Measurements from ENCODE around the gene SETBP1.
"Not testable (repeated sequence)": the region's sequence is repeated elsewhere in the genome, so short reads cannot be mapped to it uniquely, and the experiment has no call there.

SETBP1 gene

DNA sequence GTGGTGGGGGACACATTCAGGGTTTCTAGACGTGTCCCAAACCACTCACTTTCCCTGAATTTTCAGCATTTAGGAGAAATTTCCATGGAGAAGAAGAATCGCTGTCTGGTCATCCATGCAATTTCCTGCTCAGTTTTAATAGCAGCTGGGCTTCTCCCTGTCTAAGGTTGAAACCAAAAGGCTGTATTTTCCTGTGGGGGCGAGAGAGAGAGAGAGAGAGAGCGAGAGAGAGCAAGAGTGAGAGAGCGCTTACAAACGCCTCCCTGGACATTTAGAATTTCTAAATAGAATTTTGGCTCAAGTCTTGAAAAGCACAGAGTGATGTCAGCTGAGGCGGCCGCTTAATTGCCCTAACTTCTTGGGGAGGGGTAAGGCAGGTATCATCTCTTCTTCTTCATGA, 110.8 kb downstream of the SETBP1 start:
- DNase-seq (ENCODE audit: low read depth) = no peak

DNA sequence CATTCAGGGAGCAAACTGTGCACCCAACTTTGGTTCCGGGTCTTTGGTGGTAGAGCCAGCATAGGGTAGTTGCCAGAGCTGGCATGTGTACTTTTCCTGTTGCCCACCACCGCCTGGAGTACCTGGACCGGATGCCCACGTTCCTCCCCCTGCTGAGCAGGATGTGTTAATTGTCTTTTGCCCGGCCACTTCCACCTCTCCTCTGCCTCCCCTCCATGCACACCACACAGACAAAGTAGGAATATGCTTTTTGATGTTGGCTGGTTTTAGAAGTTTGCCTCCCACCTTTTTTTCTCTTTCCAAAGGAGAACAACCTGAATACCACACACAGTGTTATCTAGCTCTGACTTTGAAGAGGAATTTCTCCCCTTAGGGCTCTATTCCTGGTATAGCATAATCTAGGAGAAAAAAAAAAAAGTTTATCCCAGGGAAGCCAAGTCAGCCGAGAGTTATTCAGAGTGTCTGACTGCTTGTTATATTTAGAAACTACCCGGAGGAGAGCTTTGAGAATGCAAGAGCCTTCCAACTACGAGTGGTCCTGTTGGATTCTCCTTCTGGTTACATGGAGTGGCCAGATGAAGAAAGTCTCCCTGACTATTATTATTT, 111.9 kb downstream of the SETBP1 start:
- no peak for DNase-seq (ENCODE audit: low read depth)

DNA sequence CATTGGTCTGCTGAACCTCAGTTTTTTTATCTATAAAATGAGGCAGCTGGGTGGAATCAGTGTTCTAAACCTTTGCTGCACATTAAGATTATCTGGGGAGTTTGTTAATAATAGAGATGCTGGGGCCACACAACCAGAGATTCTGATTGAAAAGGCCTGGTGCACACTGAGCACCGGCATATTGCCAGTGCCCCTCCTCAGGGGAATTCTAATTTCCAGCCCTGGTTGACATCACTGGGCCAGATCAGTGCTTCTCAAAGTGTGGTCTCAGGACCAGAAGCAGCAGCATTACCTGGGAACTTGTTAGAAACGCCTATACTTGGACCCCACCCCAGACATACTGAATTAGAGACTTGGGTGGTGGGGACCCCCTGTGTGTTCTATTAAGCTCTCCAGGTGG, 112.5 kb downstream of the SETBP1 start:
- no peak for DNase-seq (ENCODE audit: low read depth)

DNA sequence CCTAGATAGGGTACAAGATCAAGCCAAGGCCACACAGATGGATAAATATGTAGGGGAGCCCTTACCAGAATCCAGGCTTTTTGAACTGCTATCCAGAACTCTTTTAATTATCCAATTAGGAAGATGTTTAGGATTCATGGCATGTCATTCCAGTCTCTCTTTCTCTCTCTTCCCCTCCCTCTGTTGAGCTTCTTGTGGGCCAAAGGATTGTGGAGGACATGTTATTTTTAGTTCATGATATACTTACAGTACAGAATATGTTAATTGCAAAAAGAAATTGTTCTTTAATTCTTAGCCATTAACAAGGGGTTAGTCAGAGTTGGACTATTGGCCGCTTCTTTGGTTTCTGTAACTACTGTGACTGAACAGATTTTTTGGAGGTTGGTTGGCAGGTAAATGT, 113.0 kb downstream of the SETBP1 start:
- no peak for DNase-seq (ENCODE audit: low read depth)

DNA sequence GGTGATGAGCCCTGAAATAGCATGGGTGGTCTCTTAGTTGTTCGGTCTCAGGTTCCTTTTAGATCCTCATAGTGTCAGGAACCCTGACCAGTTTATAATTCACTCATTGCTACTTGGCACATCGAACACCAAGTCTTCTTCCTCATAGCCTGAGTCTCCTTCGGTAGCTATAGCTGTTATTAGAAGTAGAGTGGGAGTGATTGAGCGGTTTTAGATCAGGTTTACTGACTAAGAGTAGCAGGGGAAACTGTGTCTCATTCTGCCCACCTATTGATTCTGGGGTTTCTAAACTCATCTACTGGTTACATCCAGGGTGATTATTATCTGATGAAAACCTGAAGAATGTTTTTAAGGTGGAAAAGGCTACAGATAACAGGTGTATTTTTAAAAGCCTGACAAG, 114.6 kb downstream of the SETBP1 start:
- DNase-seq (ENCODE audit: low read depth) = no peak

DNA sequence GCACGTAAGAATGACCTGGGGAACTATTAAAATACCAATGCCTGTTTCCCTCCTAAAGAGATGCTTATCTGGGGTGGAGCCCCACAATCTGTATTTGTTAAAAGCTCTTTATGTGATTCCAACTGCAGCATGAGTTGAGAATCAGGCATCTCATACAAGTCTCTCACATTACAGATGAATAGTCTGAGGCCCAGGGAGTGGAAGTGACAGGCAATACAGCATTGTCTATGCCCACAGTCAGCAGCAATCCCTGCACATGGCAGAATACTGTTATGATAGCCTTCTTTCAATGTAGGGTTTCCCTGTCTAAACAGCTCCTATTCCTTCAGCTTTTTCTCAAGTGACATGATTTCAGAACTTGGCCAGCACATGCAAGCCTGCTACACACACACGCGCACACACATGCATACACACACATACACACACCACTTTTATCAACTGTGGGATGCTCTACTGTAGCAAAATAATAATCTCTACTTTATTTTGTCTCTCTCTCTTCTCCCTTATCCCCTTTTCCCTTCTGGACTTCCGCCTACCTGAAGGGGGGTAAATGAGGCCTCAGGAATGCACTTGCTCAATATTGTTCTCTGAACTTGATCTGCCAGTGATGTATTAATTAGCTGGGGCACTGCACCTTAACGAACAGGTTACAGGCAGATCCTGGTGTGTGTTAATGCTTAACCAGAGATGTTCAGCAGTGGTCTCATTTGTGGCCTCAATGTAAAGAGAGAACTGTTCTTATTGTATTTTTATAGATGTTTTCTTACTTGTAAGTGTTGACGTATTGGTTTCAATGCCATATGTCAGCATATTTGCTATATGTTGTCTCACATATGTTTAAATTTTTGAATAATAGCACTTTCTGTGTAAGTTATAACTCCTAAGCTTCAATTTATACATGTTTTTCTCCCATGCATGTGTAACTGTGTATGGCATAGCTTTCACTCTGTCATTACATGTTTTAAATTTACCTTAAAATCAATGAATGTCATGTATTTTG, 116.0 kb downstream of the SETBP1 start:
- no peak for DNase-seq (ENCODE audit: low read depth)

DNA sequence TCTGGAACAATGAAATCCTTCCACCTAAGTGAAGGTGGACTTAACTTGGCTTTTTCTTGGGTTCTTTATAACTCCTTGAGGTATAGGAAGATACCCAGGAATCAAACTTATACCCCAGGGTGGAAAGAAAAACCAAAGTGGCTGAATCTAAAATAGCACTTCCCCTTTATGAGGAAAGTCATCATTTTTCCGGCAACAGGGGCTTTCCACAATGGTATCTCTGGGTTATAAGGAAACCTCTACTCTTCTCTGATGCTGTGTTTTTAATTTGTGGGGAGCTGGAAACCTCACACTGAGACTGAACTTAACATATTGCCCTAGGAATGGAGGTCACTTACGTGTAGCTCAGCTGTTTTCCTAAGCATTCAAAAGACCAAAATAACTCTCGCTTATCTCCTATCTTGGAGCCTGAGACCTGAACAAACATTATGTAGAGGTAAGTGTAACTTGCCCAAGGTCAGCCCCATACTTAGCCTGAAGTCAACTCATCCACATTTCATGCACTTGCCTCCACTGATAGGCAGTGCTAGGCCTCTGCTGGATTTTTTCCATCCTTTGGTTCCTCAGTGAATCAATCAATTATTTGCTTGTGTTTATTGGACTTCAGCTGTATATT, 117.9 kb downstream of the SETBP1 start:
- no peak for DNase-seq (ENCODE audit: low read depth)

DNA sequence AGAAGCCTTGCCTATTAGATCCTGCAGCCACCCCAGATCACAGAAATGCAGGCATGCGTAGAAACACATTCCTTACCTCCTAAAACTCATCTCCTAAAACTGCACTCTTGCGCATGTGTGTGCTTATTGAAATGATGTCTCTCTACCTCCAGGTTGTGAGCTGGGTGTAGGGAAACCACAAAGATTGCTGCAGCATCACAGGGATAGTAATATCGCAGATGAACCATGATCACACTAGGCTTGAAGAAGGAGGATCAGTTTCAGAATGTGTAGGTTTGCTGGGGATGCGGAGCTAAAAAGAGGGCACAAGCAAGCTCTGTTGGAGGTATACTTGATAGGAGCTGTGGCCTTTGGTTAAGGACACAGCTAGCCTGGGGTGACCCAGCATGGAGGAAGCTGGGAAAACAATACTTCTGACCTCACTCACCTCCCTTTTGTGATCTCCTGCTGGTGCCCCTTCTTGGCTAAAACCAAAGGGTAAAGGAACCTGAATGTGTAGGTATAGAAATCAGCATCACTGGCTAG, 118.8 kb downstream of the SETBP1 start:
- DNase-seq (ENCODE audit: low read depth) = no peak

DNA sequence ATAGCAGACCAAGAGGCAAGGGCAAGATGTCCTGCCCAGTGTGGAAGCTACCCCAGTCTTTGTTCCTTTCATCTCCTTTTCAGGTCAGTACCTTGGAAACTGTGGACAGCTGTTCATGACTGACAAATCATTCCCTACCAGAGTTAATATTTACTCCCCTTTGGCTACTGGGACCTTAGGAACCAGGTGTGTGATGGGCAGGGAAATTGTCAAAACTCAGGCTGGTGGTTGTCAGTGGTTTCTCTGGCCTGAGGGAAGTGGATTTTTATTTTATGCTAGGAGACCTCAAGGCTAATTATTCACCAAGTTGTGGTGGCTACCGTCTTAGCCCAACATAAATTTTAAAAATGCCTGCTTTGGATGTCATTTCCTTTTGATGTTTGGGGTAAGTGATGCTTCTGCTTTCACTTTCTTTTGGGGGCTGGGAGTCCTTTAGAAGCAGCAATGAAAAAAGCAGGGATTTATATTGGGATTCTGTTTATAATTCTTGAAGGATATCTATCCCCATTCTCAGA, 119.3 kb downstream of the SETBP1 start:
- DNase-seq (ENCODE audit: low read depth) = no peak

DNA sequence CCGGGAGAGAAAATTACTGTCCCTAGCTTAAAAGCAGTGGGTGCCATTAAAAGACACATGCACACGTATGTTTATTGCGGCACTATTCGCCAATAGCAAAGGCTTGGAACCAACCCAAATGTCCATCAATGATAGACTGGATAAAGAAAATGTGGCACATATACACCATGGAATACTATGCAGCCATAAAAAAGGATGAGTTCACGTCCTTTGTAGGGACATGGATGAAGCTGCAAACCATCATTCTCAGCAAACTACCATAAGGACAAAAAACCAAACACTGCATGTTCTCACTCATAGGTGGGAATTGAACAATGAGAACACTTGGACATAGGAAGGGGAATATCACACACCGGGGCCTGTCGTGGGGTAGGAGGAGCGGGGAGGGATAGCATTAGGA, 120.1 kb downstream of the SETBP1 start:
- not testable (repeated sequence) for DNase-seq (ENCODE audit: low read depth)

DNA sequence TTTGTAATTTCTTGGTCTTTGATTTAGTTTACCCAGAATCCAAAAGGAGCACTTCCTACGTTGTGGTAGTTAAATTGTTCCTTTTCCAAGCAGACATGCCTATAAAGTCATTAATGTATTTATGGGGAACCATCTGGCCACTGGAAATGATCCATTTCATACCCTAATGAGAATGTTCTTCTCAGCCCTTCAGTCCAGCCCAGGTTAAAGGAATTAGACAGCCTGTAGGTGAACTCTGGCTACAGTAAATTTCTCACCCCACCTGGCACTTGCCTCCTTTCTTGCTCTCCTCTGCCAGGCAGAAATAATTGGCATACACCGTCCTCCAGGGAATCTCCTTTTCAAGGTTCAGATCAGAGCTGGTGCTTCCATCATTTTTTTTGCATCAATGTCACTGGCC, 121.1 kb downstream of the SETBP1 start:
- DNase-seq (ENCODE audit: low read depth) = no peak

DNA sequence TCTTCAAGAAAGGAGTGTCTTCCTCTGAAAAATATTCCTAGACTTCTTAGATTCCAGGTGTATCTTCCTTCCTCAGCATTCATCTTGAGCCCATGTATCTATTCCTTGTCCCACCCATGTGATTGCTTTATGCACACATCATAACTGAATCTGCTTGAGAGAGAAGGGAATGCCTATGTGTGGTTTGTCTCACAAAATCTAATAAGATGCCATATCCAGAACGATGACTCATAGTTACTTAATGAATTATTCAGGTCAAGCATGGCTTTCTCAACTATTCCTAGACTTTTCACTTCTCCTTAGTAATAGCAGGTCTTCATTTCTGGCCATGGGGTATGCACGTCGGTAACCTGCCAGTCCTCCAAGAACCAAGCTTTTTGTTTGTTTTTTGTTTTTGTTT, 121.8 kb downstream of the SETBP1 start:
- no peak for DNase-seq (ENCODE audit: low read depth)

DNA sequence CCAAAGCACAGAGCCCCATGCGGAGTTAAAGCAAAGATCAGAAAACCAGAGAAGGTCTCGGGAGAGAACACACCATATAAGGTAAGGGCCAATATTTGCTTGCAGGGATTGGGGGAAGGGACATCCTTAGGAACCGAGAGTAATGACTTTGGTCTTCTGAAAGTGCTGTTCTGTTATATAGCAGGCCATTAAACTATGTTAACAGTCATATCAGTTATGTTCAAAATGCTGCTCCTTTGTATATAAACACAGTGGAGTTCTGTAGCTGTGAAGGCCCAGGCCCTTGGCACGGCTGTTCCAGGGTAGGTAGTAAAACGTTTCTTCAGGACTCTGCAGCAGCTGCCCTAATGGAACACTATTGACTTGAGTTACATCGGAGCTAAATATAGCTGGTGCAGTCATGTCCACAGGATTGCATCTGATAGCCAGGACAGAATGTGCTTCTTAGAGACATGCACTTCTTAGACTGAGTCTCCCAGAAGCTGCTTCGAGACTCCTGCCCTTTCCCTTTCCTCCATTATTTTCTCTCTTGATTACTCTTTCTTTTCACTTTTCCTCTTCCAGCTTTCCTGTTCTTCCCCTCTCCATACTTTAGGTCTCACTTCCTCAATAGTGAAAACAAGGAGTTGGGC, 122.4 kb downstream of the SETBP1 start:
- DNase-seq (ENCODE audit: low read depth) = no peak

DNA sequence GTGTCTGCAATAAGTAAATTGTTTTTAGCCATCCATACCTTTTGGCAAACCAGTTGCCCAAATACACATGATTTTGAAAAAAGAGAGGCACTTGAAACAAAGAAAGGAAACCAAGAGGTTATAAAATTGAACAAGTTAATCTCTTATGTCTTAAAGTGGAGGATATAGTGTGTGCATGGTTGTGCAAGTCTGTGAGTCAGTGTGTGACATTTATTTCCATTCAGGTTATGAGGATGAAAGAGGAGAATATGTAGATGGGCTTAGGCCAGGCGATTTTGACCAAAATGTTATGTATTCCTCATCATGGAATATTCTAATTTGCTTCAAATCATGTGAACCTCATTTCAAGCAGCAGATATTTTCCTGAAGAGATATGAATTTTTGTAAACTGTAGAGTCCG, 123.3 kb downstream of the SETBP1 start:
- DNase-seq (ENCODE audit: low read depth) = no peak

DNA sequence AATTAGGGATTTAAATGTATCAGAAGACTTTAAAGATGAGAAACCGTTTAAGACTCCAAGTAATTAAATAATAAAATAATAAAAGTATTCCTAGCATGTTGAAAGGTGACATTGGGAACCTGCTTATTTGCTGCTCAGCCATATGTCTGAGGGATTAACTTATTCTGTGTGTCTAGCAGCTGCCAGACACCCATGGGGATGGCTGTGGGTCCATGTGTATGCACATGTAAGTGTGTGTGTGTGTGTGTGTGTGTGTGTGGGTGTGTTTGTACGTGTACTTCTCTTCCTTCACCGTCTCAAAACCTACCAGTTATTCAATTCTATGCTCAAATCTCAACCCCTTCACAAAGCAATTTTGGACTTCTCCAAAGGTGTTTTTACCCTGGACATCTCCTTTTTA, 124.5 kb downstream of the SETBP1 start:
- no peak for DNase-seq (ENCODE audit: low read depth)

DNA sequence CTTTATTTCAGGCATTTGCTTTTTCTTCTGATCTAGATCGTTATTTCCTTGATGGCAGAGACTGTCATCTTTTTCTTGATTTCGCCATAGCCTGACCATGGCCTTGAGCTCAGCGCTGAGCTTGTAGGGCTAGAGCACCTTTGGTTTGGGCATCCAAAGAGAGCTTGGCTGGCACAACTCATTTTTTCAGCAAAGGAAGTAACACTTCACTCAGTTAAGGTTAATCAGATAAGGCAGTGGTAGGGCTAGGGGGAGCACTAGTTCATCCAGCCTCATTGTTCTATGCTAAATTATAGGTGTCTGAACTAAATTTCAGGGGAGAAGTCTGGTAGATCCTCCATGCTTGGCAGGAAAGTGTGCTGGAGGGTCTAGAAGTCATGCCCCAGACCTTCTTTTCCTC, 125.0 kb downstream of the SETBP1 start:
- no peak for DNase-seq (ENCODE audit: low read depth)

DNA sequence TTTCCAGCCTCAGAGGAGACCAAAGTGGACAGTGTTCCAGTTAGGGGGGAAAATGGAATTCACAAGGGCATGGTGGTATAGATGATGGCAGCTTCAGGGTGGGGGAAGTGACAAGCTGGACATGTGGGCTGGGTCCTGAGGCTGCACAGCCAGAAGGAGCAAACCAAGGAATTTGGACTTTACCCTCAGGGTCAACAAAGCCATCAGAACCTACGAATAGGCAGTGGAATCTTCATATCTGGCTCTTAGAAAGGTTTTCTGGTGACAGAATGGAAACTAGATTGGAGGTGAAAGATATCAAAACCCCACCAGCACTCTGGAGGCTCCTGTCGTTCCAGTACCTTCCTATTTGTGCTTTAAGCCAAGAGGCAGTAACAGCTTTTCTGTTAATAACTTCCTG, 127.1 kb downstream of the SETBP1 start:
- no peak for DNase-seq (ENCODE audit: low read depth)

DNA sequence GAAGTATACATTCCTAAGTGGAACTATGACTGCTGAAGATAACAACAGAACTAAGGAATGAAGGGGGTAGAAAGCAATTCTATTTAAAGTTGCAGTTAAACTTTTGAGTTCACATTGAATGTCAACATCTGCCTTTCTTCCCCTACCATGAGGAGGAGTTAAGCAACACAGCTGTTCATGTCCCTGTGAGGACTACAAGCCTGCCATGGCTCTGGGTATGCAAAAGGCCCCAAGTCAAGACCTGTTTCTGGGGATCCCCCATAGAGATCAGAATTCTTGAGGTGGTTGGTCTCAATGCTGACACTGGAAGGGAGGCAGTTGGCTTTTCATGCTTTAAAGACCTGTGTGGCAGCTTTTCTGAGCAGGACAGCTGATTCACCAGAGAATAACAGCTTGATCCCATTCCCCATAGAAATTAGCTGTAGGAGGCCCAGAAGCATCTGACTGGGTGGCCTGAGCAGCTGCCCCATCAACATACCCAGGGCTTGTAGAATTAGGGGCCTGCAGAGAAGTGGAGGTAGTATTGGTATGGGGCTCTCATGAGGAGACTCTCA, 131.0 kb downstream of the SETBP1 start:
- no peak for DNase-seq (ENCODE audit: low read depth)

DNA sequence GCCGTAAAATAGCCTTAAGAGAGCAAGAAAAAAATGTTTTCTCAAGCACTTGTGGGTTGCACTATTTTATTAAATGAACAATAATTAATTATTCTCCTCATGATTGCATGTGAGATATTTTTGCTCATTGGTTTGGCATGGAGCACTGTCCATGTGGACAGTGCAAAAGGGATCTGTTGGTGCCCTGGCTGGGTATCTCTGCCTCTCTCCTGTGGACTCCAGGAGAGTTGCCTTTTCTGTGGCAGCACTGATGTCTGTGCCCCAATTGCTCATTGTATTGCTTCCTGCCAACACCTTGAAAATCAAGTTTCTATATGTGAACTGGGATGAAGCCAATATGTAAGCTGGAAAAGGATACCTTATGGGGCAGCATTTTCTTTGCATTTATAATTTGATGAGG, 131.7 kb downstream of the SETBP1 start:
- no peak for DNase-seq (ENCODE audit: low read depth)

DNA sequence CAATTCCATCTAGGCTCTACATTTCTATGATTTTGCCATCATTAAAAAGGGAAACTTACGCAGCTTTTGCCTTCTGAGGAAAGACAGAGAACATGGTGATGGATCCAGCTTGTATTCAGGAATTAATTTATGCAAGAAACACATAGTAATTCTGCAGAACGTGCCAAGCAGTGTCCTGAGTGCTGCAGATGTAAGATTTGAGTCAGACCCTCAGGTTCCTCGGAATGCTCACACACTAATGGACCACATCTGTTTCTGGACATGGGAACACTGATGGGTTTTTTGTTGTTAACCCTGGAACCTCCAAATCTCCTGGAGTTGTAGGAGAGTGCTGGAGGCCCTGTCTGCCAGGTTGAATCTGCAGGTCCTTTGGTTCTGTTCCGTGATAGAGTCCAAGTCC, 132.9 kb downstream of the SETBP1 start:
- DNase-seq (ENCODE audit: low read depth) = no peak

DNA sequence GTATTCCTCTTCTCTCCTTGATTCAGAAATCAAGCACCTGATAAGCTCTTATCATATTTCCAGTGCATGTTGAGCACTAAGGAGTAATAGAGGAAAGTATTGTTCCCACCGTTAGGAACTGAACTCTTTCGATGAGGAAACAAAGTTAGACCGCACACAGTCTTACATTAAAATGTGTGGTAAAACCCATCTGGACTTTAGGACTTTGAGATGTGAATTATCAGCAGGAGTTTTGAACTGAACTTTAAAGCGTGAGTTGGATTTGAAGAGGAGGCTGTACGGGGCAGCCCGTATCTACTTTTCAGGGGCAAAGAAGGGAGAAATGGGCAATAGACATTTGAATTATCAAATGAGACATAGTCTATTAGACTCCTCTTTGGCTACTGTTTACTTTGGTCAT, 134.4 kb downstream of the SETBP1 start:
- DNase-seq (ENCODE audit: low read depth) = no peak

DNA sequence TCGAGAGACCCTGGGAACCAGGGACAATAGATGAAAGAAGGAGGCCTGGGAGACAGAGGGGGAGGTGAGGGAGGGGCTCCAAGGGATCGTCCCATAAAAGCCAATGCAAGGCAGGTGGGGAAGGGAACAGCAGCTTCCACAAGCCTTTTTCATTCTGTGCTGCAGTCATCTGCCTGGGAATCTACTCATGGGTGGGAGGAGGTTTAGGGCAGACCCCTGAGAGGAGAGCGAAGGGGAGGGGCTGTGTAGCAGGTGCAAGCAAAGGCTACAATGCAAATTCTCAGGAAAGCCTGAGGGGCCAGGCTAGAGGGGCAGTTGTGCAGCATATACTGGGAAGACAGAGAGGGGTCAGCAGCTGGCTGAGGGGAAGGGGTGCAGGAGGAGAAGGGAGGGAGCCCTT, 135.4 kb downstream of the SETBP1 start:
- no peak for DNase-seq (ENCODE audit: low read depth)
